Renal pelvis (tissue), 4 donors: Measurements from ENCODE around the gene PCDHB11. TPM values are rescaled to one million over a fixed set of nuclear protein-coding genes. Genes with fewer than 3 reads are reported as not detected.
"Not testable (repeated sequence)": the region's sequence is repeated elsewhere in the genome, so short reads cannot be mapped to it uniquely, and the experiment has no call there.

Source experiments
- DNase-seq: peaks from one replicate; pipeline ENCODE4 v3.0.0-alpha.2; 2013
- polyA plus RNA-seq, 3 donors: library from polyadenylated mRNA; unstranded; fragments of 120-200 nt; gene quantifications; one replicate each; pipeline ENCODE4 v1.2.1, GENCODE V29; 2013; ENCODE audit not compliant: insufficient read length in 3 of 3

PCDHB11 gene
- polyA plus RNA-seq, 3 donors: 3.8 to 6.5 (median 4.6) TPM

- not testable (repeated sequence) for DNase-seq
Observed at GRCh38 chr5:141225421-141225820, 26.0 kb downstream of the PCDHB11 start.

DNA sequence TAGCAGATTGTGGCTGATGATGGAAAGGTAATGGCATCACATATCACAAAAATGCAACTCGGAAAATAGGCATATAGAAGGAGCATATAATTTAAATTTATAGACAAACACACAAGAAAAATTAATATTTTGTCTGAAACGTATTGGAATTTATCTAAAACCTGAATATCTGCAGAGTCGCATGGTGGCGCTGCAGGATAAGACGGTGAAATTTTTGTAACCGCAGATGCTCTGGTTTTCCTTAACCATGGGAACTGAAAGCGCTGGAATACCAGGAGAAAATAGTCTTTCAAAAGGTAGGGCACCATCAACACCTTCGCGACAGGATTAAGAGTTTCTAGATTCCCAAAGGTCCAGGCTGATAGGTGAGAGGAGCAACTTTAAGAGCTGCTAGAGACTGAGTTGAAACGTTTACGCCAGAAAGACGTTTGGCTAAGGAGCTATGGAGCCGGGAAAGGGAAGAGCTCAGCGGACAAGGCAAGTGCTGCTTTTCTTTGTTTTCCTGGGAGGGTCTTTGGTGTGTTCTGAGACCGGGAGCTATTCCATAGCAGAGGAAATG is 34.8 kb downstream of the PCDHB11 start:
- DNase-seq: peak; percentile 10

GRCh38 chr5:141235922-141236321 is 36.5 kb downstream of the PCDHB11 start:
- DNase-seq: not testable (repeated sequence)

DNA sequence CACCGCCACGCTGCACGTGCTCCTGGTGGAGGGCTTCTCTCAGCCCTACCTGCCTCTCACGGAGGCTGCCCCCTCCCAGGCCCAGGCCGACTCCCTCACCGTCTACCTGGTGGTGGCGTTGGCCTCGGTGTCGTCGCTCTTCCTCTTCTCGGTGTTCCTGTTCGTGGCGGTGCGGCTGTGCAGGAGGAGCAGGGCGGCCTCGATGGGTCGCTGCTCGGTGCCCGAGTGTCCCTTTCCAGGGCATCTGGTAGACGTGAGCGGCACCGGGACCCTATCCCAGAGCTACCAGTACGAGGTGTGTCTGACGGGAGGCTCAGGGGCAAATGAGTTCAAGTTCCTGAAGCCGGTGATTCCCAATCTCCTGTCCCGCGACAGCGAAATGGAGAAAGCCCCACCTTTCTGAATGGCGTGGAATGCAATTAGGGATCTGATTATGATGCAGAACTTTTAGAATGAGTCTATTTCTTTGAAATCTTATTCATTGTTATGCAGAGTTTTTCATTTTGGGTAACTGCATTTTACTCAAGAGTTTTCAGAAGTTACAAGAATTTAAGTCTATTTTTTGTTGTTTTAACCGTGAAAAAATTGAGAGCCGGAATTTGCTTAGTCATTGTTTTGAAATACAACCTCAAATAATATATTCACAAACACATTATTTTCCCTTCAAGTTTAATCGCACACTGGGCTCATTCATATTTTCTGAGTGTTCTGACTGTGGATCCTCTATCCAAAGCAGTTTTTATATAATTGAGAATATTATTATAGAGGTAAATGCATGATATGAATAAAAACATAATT is 37.3 kb downstream of the PCDHB11 start:
- no peak for DNase-seq

DNA sequence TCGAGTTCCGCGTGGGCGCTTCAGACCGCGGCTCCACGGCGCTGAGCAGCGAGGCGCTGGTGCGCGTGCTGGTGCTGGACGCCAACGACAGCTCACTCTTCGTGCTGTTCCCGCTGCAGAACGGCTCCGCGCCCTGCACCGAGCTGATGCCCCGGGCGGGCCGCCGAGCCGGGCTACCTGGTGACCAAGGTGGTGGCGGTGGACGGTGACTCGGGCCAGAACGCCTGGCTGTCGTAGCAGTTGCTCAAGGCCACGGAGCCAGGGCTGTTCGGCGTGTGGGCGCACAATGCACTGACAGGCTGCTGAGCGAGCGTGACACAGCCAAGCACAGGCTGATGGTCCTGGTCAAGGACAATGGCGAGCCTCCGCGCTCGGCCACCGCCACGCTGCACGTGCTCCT is 42.1 kb downstream of the PCDHB11 start:
- DNase-seq: no peak

GRCh38 chr5:141245250-141245717 is 45.9 kb downstream of the PCDHB11 start, which contains the start of gene PCDHB15:
Gene PCDHB15 (plus strand): TSS chr5:141245395. CDS start chr5:141245579, 184 bp downstream.
- peak; percentile 24 for DNase-seq

- not testable (repeated sequence) for DNase-seq
Observed at GRCh38 chr5:141246971-141247370, 47.5 kb downstream of the PCDHB11 start.

- not testable (repeated sequence) for DNase-seq
Observed at GRCh38 chr5:141247434-141247833, 48.0 kb downstream of the PCDHB11 start.

- no peak for DNase-seq
Observed at GRCh38 chr5:141250576-141250975, 51.1 kb downstream of the PCDHB11 start.

Other genes starting within 250 kb of the PCDHB11 start
- gene PCDHAC2, start 233.2 kb upstream of the PCDHB11 start, polyA plus RNA-seq: under 1 TPM; 0.29 to 0.71 (median 0.53) TPM
- under 1 TPM; 0.04 to 0.15 (median 0.08) TPM for gene PCDHB1, start 148.3 kb upstream of the PCDHB11 start, polyA plus RNA-seq
- 1 to 10 TPM; 4.5 to 8.4 (median 4.9) TPM for gene PCDHB2, start 105.0 kb upstream of the PCDHB11 start, polyA plus RNA-seq
- gene PCDHB3, start 99.2 kb upstream of the PCDHB11 start, polyA plus RNA-seq: 1 to 10 TPM; 3.7 to 4.7 (median 3.8) TPM
- 1 to 10 TPM in 2 of 3 donors, under 1 TPM in 1; 0.97 to 2.1 (median 2.0) TPM for gene PCDHB4, start 77.8 kb upstream of the PCDHB11 start, polyA plus RNA-seq
- gene PCDHB5, start 64.4 kb upstream of the PCDHB11 start, polyA plus RNA-seq: 1 to 10 TPM; 5.3 to 9.5 (median 9.1) TPM
- gene PCDHB6, start 49.6 kb upstream of the PCDHB11 start, polyA plus RNA-seq: 1 to 10 TPM; 1.6 to 3.1 (median 3.0) TPM
- 1 to 10 TPM; 3.5 to 4.4 (median 4.2) TPM for gene PCDHB7, start 27.0 kb upstream of the PCDHB11 start, polyA plus RNA-seq
- 1 to 10 TPM; 1.5 to 3.1 (median 2.1) TPM for gene PCDHB8, start 21.8 kb upstream of the PCDHB11 start, polyA plus RNA-seq
- 1 to 10 TPM; 5.1 to 7.4 (median 6.5) TPM for gene PCDHB16, start 17.2 kb upstream of the PCDHB11 start, polyA plus RNA-seq
- gene PCDHB9, start 12.5 kb upstream of the PCDHB11 start, polyA plus RNA-seq: 1 to 10 TPM; 3.4 to 4.5 (median 4.1) TPM
- 1 to 10 TPM; 4.9 to 6.6 (median 6.4) TPM for gene PCDHB10, start 7.3 kb upstream of the PCDHB11 start, polyA plus RNA-seq
- 1 to 10 TPM; 3.6 to 4.6 (median 4.5) TPM for gene PCDHB12, start 9.1 kb downstream of the PCDHB11 start, polyA plus RNA-seq
- gene PCDHB13, start 14.3 kb downstream of the PCDHB11 start, polyA plus RNA-seq: 1 to 10 TPM; 6.4 to 7.5 (median 6.9) TPM
- 10 to 100 TPM; 10.1 to 11.2 (median 10.2) TPM for gene PCDHB14, start 23.7 kb downstream of the PCDHB11 start, polyA plus RNA-seq
- 10 to 100 TPM; 14.3 to 15.2 (median 14.7) TPM for gene PCDHB15, start 45.8 kb downstream of the PCDHB11 start, polyA plus RNA-seq
- gene SLC25A2, start 104.4 kb downstream of the PCDHB11 start, polyA plus RNA-seq: under 1 TPM in 2 of 3 donors, not detected in 1; 0.19 to 0.21 TPM
- 100 to 1,000 TPM; 137 to 157 (median 148) TPM for gene TAF7, start 121.2 kb downstream of the PCDHB11 start, polyA plus RNA-seq
- gene PCDHGA1, start 130.9 kb downstream of the PCDHB11 start, polyA plus RNA-seq: 1 to 10 TPM in 2 of 3 donors, under 1 TPM in 1; 0.81 to 1.7 (median 1.0) TPM
- 1 to 10 TPM; 6.3 to 8.3 (median 6.4) TPM for gene PCDHGA2, start 139.1 kb downstream of the PCDHB11 start, polyA plus RNA-seq
- 1 to 10 TPM; 3.4 to 4.5 (median 3.8) TPM for gene PCDHGA3, start 144.2 kb downstream of the PCDHB11 start, polyA plus RNA-seq
- gene PCDHGB1, start 150.5 kb downstream of the PCDHB11 start, polyA plus RNA-seq: 1 to 10 TPM; 1.7 to 1.8 (median 1.7) TPM
- 1 to 10 TPM; 2.3 to 3.0 (median 2.4) TPM for gene PCDHGA4, start 155.4 kb downstream of the PCDHB11 start, polyA plus RNA-seq
- gene PCDHGB2, start 160.4 kb downstream of the PCDHB11 start, polyA plus RNA-seq: 1 to 10 TPM; 3.5 to 4.9 (median 3.6) TPM
- gene PCDHGA5, start 164.5 kb downstream of the PCDHB11 start, polyA plus RNA-seq: 1 to 10 TPM; 2.6 to 3.2 (median 2.6) TPM
- 1 to 10 TPM; 1.9 to 2.6 (median 2.5) TPM for gene PCDHGB3, start 170.6 kb downstream of the PCDHB11 start, polyA plus RNA-seq
- gene PCDHGA6, start 174.3 kb downstream of the PCDHB11 start, polyA plus RNA-seq: 1 to 10 TPM; 6.4 to 8.5 (median 7.9) TPM
- gene PCDHGA7, start 183.1 kb downstream of the PCDHB11 start, polyA plus RNA-seq: 1 to 10 TPM; 2.2 to 2.5 (median 2.5) TPM
- 1 to 10 TPM; 4.9 to 6.2 (median 6.2) TPM for gene PCDHGB4, start 188.1 kb downstream of the PCDHB11 start, polyA plus RNA-seq
- under 1 TPM; 0.78 to 0.85 (median 0.81) TPM for gene PCDHGA8, start 193.0 kb downstream of the PCDHB11 start, polyA plus RNA-seq
- 10 to 100 TPM in 1 of 3 donors, 1 to 10 TPM in 2; 9.3 to 12.0 (median 9.7) TPM for gene PCDHGB5, start 198.3 kb downstream of the PCDHB11 start, polyA plus RNA-seq
- gene PCDHGA9, start 203.2 kb downstream of the PCDHB11 start, polyA plus RNA-seq: 1 to 10 TPM; 4.8 to 6.1 (median 5.5) TPM
- 1 to 10 TPM; 6.8 to 7.8 (median 7.3) TPM for gene PCDHGB6, start 208.4 kb downstream of the PCDHB11 start, polyA plus RNA-seq
- gene PCDHGA10, start 213.4 kb downstream of the PCDHB11 start, polyA plus RNA-seq: 1 to 10 TPM; 3.1 to 3.7 (median 3.4) TPM
- gene PCDHGB7, start 218.1 kb downstream of the PCDHB11 start, polyA plus RNA-seq: 10 to 100 TPM; 11.0 to 17.3 (median 16.1) TPM
- gene PCDHGA11, start 221.4 kb downstream of the PCDHB11 start, polyA plus RNA-seq: 1 to 10 TPM; 3.8 to 6.3 (median 4.9) TPM
- 1 to 10 TPM; 1.1 to 2.9 (median 1.8) TPM for gene PCDHGA12, start 230.9 kb downstream of the PCDHB11 start, polyA plus RNA-seq